ENCODE data around the gene MRPL37.

The MRPL37 gene

DNA sequence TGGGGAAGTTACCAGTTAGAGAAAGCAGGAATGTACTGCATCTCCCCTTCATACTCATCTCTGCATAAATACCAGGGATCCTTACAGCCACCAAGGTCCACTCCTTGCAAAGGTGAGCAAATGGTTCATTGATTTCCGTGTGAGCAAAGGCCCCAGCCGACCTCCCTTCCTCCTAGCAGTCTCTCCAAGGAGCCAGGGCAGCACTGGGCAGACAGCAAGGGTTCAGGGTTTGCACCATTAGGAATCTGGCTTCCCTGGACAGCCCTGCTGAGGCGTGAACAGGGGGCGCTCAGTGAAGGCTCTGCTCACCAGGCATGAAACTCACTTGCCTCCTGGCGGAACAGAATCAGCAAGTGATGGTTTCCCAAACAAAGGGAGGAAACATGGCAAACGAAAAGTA lies 65.7 kb downstream of the MRPL37 start:
- 99% methylated on average over 6 of the region's 6 CpGs for WGBS
- H3K23ac ChIP-seq (ENCODE audit: low read length in 2 of 2): no peak overlapping the region
- no peaks in the 10 kb centered on the region for H3K9me3 ChIP-seq (ENCODE audit: control insufficient read depth, low read length)
- H2BK12ac ChIP-seq (ENCODE audit: low read length in 2 of 2): no peak overlapping the region
- H4K91ac ChIP-seq (ENCODE audit: low read length): no peak overlapping the region
- no peaks in the 10 kb centered on the region for H3K27me3 ChIP-seq (ENCODE audit: control insufficient read depth in 1 of 2, insufficient read depth in 1 of 2, low read length in 2 of 2)
- H3K18ac ChIP-seq (ENCODE audit: low read depth in 1 of 2, low read length in 2 of 2): no peak overlapping the region
- no peak overlapping the region for H2BK15ac ChIP-seq (ENCODE audit: low read depth, poor library complexity, severe bottlenecking)
- no peak overlapping the region for H2AK5ac ChIP-seq (ENCODE audit: low read length, severe bottlenecking)
- H3K36me3 ChIP-seq (ENCODE audit: control insufficient read depth in 1 of 2, insufficient read depth in 2 of 2, low read depth in 1 of 2, low read length in 2 of 2): peaks cover 9 to 30% of the 10 kb centered on the region in 2 experiments
- H2BK120ac ChIP-seq (ENCODE audit: low read depth, low read length): no peak overlapping the region
- no peak overlapping the region for H3K9ac ChIP-seq (ENCODE audit: low read length)
- peaks cover 5% of the 10 kb centered on the region for H3K4me1 ChIP-seq (ENCODE audit: control insufficient read depth, insufficient read depth, low read depth, low read length)
- no peak overlapping the region for H3K4me2 ChIP-seq (ENCODE audit: low read length, poor library complexity, severe bottlenecking)
- H2AFZ ChIP-seq (ENCODE audit: low read depth, low read length): no peak overlapping the region
- H3K4me3 ChIP-seq (ENCODE audit: insufficient read depth in 1 of 2, low read depth in 1 of 2, low read length in 2 of 2): no peak overlapping the region
- H2BK5ac ChIP-seq (ENCODE audit: low read depth, low read length, poor library complexity, severe bottlenecking): no peak overlapping the region
- no peak overlapping the region for H3K14ac ChIP-seq (ENCODE audit: low read length in 2 of 2)
- DNase-seq: no peak
- no peak overlapping the region for H3K27ac ChIP-seq (ENCODE audit: low read length, poor library complexity, severe bottlenecking)
- no peak overlapping the region for H4K8ac ChIP-seq (ENCODE audit: low read length)
- H3K4ac ChIP-seq (ENCODE audit: low read depth in 1 of 2, low read length in 2 of 2): no peak overlapping the region
- H3K79me1 ChIP-seq (replicated peaks; ENCODE audit: low read length, poor library complexity, severe bottlenecking): peaks cover 53% of the 10 kb centered on the region

DNA sequence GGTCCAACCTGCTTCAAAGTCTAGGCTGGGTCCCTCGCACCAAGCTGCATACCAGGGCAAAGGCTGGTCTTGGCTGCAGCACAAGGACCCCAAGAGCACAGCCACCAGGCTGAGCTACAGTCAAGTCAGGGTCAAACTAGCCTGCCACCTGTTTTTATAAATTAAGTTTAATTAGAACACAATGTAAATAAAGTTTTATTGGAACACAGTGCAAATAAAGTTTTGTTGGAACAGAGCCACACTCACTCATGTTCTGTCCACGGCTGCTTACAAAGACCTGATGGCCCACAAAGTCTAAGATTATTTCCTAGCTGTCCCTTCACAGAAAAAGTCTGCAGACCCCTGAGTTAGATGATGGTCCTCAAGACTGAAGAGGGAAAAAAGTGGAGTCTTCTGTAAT lies 66.2 kb downstream of the MRPL37 start:
- H3K79me1 ChIP-seq (replicated peaks; ENCODE audit: low read length, poor library complexity, severe bottlenecking): peaks cover 52% of the 10 kb centered on the region
- WGBS: 97% methylated on average over 2 of the region's 2 CpGs
- H2BK12ac ChIP-seq (ENCODE audit: low read length in 2 of 2): no peak overlapping the region
- H2BK120ac ChIP-seq (ENCODE audit: low read depth, low read length): no peak overlapping the region
- H4K91ac ChIP-seq (ENCODE audit: low read length): no peak overlapping the region
- H3K9me3 ChIP-seq (ENCODE audit: control insufficient read depth, low read length): no peaks in the 10 kb centered on the region
- H3K23ac ChIP-seq (ENCODE audit: low read length in 2 of 2): no peak overlapping the region
- peaks cover 10 to 28% of the 10 kb centered on the region in 2 experiments for H3K36me3 ChIP-seq (ENCODE audit: control insufficient read depth in 1 of 2, insufficient read depth in 2 of 2, low read depth in 1 of 2, low read length in 2 of 2)
- H3K9ac ChIP-seq (ENCODE audit: low read length): no peak overlapping the region
- H2BK15ac ChIP-seq (ENCODE audit: low read depth, poor library complexity, severe bottlenecking): no peak overlapping the region
- no peak overlapping the region for H2BK5ac ChIP-seq (ENCODE audit: low read depth, low read length, poor library complexity, severe bottlenecking)
- no peak for DNase-seq
- no peak overlapping the region for H2AFZ ChIP-seq (ENCODE audit: low read depth, low read length)
- H3K27ac ChIP-seq (ENCODE audit: low read length, poor library complexity, severe bottlenecking): no peak overlapping the region
- H3K4me3 ChIP-seq (ENCODE audit: insufficient read depth in 1 of 2, low read depth in 1 of 2, low read length in 2 of 2): no peak overlapping the region
- H4K8ac ChIP-seq (ENCODE audit: low read length): no peak overlapping the region
- H3K14ac ChIP-seq (ENCODE audit: low read length in 2 of 2): no peak overlapping the region
- H3K27me3 ChIP-seq (ENCODE audit: control insufficient read depth in 1 of 2, insufficient read depth in 1 of 2, low read length in 2 of 2): no peaks in the 10 kb centered on the region
- no peak overlapping the region for H3K4me2 ChIP-seq (ENCODE audit: low read length, poor library complexity, severe bottlenecking)
- no peak overlapping the region for H2AK5ac ChIP-seq (ENCODE audit: low read length, severe bottlenecking)
- peaks cover 6% of the 10 kb centered on the region for H3K4me1 ChIP-seq (ENCODE audit: control insufficient read depth, insufficient read depth, low read depth, low read length)
- no peak overlapping the region for H3K4ac ChIP-seq (ENCODE audit: low read depth in 1 of 2, low read length in 2 of 2)
- H3K18ac ChIP-seq (ENCODE audit: low read depth in 1 of 2, low read length in 2 of 2): no peak overlapping the region

DNA sequence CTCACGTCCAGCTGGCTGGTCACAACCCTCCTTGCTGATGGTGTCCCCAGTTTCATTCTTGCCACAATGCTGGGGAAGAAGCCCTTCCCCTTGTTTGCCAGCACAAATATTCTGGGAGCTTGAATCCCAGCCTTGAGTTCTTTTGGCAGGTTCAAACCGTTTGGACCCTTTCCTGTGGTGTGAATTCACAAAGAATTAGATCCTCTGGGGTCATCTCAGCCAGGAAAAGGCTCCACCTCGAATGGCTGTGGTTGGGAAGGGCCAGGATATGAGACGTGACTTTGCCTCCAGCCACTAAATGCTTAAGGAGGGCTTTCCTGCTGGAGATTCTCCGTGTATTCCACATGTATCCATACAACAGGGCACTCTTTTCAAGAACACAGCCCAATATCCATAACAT lies 66.9 kb downstream of the MRPL37 start:
- H2BK12ac ChIP-seq (ENCODE audit: low read length in 2 of 2): no peak overlapping the region
- H3K27ac ChIP-seq (ENCODE audit: low read length, poor library complexity, severe bottlenecking): no peak overlapping the region
- H3K9ac ChIP-seq (ENCODE audit: low read length): no peak overlapping the region
- no peak overlapping the region for H4K8ac ChIP-seq (ENCODE audit: low read length)
- H3K9me3 ChIP-seq (ENCODE audit: control insufficient read depth, low read length): no peaks in the 10 kb centered on the region
- H3K4me1 ChIP-seq (ENCODE audit: control insufficient read depth, insufficient read depth, low read depth, low read length): peaks cover 12% of the 10 kb centered on the region
- no peak overlapping the region for H2AFZ ChIP-seq (ENCODE audit: low read depth, low read length)
- no peak overlapping the region for H2BK15ac ChIP-seq (ENCODE audit: low read depth, poor library complexity, severe bottlenecking)
- peaks cover 47% of the 10 kb centered on the region for H3K79me1 ChIP-seq (replicated peaks; ENCODE audit: low read length, poor library complexity, severe bottlenecking)
- no peak overlapping the region for H2BK5ac ChIP-seq (ENCODE audit: low read depth, low read length, poor library complexity, severe bottlenecking)
- H3K36me3 ChIP-seq (ENCODE audit: control insufficient read depth in 1 of 2, insufficient read depth in 2 of 2, low read depth in 1 of 2, low read length in 2 of 2): peaks cover 11 to 27% of the 10 kb centered on the region in 2 experiments
- H4K91ac ChIP-seq (ENCODE audit: low read length): no peak overlapping the region
- no peak overlapping the region for H3K4ac ChIP-seq (ENCODE audit: low read depth in 1 of 2, low read length in 2 of 2)
- no peak overlapping the region for H3K23ac ChIP-seq (ENCODE audit: low read length in 2 of 2)
- no peaks in the 10 kb centered on the region for H3K27me3 ChIP-seq (ENCODE audit: control insufficient read depth in 1 of 2, insufficient read depth in 1 of 2, low read length in 2 of 2)
- H3K14ac ChIP-seq (ENCODE audit: low read length in 2 of 2): no peak overlapping the region
- no peak overlapping the region for H3K18ac ChIP-seq (ENCODE audit: low read depth in 1 of 2, low read length in 2 of 2)
- H3K4me3 ChIP-seq (ENCODE audit: insufficient read depth in 1 of 2, low read depth in 1 of 2, low read length in 2 of 2): no peak overlapping the region
- no peak overlapping the region for H3K4me2 ChIP-seq (ENCODE audit: low read length, poor library complexity, severe bottlenecking)
- no peak overlapping the region for H2BK120ac ChIP-seq (ENCODE audit: low read depth, low read length)
- H2AK5ac ChIP-seq (ENCODE audit: low read length, severe bottlenecking): no peak overlapping the region
- DNase-seq: no peak
- WGBS: 90% methylated on average over 5 of the region's 5 CpGs
